Measurements from ENCODE around the gene TCL1B.

The TCL1B gene

GRCh38 chr14:95659293-95659989 lies 26.8 kb upstream of the TCL1B start:
- Histone ChIP-seq H3K27ac (ENCODE audit: low read depth, low read length) (no peak overlapping the region), H3K4me3 (ENCODE audit: low read length) (no peak overlapping the region), H3K4me1 (ENCODE audit: control insufficient read depth, low read depth, low read length) (peaks cover 15% of the 10 kb centered on the region), H2AK5ac (ENCODE audit: low read length) (no peak overlapping the region), H3K9ac (ENCODE audit: low read length) (no peak overlapping the region), H3K79me2 (ENCODE audit: control insufficient read depth, insufficient read depth, low read length) (no peaks in the 10 kb centered on the region), H3K18ac (ENCODE audit: low read length) (no peak overlapping the region), H3K23ac (ENCODE audit: low read length) (no peak overlapping the region), H3K27me3 (ENCODE audit: insufficient read depth, low read length, poor library complexity) (no peaks in the 10 kb centered on the region), H3K4ac (ENCODE audit: low read depth, low read length) (no peak overlapping the region), H3K79me1 (ENCODE audit: low read length) (no peaks in the 10 kb centered on the region), H3K4me2 (ENCODE audit: low read length) (no peak overlapping the region), H2BK15ac (replicated peaks; ENCODE audit: low read depth) (no peak overlapping the region), H3K56ac (ENCODE audit: low read length) (no peak overlapping the region), H3K36me3 (ENCODE audit: control insufficient read depth, insufficient read depth, low read length) (no peaks in the 10 kb centered on the region), H4K5ac (ENCODE audit: low read length) (no peak overlapping the region), H4K8ac (ENCODE audit: low read depth, low read length) (no peak overlapping the region), H2BK5ac (ENCODE audit: low read length) (no peak overlapping the region), H2BK120ac (ENCODE audit: low read depth, low read length) (no peak overlapping the region)
- no peak for DNase-seq
- no CpG with 5 or more reads among the region's 7 CpGs for WGBS (ENCODE audit: extremely low coverage, insufficient coverage, low lambda C conversion rate)

GRCh38 chr14:95659990-95660385 lies 26.2 kb upstream of the TCL1B start:
- H2BK5ac ChIP-seq (ENCODE audit: low read length): no peak overlapping the region
- no peak overlapping the region for H3K4me2 ChIP-seq (ENCODE audit: low read length)
- no peak overlapping the region for H3K23ac ChIP-seq (ENCODE audit: low read length)
- H3K4ac ChIP-seq (ENCODE audit: low read depth, low read length): no peak overlapping the region
- H3K27me3 ChIP-seq (ENCODE audit: insufficient read depth, low read length, poor library complexity): no peaks in the 10 kb centered on the region
- H4K5ac ChIP-seq (ENCODE audit: low read length): no peak overlapping the region
- H3K18ac ChIP-seq (ENCODE audit: low read length): no peak overlapping the region
- H3K79me1 ChIP-seq (ENCODE audit: low read length): no peaks in the 10 kb centered on the region
- H2AK5ac ChIP-seq (ENCODE audit: low read length): no peak overlapping the region
- no peak for DNase-seq
- no peak overlapping the region for H2BK120ac ChIP-seq (ENCODE audit: low read depth, low read length)
- WGBS (ENCODE audit: extremely low coverage, insufficient coverage, low lambda C conversion rate): no CpG with 5 or more reads among the region's 5 CpGs
- H3K27ac ChIP-seq (ENCODE audit: low read depth, low read length): no peak overlapping the region
- no peak overlapping the region for H3K9ac ChIP-seq (ENCODE audit: low read length)
- H3K36me3 ChIP-seq (ENCODE audit: control insufficient read depth, insufficient read depth, low read length): no peaks in the 10 kb centered on the region
- H2BK15ac ChIP-seq (replicated peaks; ENCODE audit: low read depth): no peak overlapping the region
- H4K8ac ChIP-seq (ENCODE audit: low read depth, low read length): no peak overlapping the region
- H3K56ac ChIP-seq (ENCODE audit: low read length): peak overlapping the region; percentile 46
- H3K4me3 ChIP-seq (ENCODE audit: low read length): no peak overlapping the region
- H3K4me1 ChIP-seq (ENCODE audit: control insufficient read depth, low read depth, low read length): peaks cover 15% of the 10 kb centered on the region
- no peaks in the 10 kb centered on the region for H3K79me2 ChIP-seq (ENCODE audit: control insufficient read depth, insufficient read depth, low read length)

- Histone ChIP-seq H3K56ac (ENCODE audit: low read length) (peak overlapping the region; percentile 51), H3K79me1 (ENCODE audit: low read length) (no peaks in the 10 kb centered on the region), H2BK15ac (replicated peaks; ENCODE audit: low read depth) (no peak overlapping the region), H3K4me1 (ENCODE audit: control insufficient read depth, low read depth, low read length) (peaks cover 15% of the 10 kb centered on the region), H3K4ac (ENCODE audit: low read depth, low read length) (no peak overlapping the region), H4K5ac (ENCODE audit: low read length) (peak overlapping the region; percentile 18), H2BK120ac (ENCODE audit: low read depth, low read length) (no peak overlapping the region), H4K8ac (ENCODE audit: low read depth, low read length) (no peak overlapping the region), H3K79me2 (ENCODE audit: control insufficient read depth, insufficient read depth, low read length) (no peaks in the 10 kb centered on the region), H3K27me3 (ENCODE audit: insufficient read depth, low read length, poor library complexity) (no peaks in the 10 kb centered on the region), H3K27ac (ENCODE audit: low read depth, low read length) (no peak overlapping the region), H3K9ac (ENCODE audit: low read length) (peak overlapping the region; percentile 23), H3K18ac (ENCODE audit: low read length) (no peak overlapping the region), H2AK5ac (ENCODE audit: low read length) (peak overlapping the region; percentile 7), H3K23ac (ENCODE audit: low read length) (peak overlapping the region; percentile 1), H3K4me2 (ENCODE audit: low read length) (no peak overlapping the region), H2BK5ac (ENCODE audit: low read length) (peak overlapping the region; percentile 13), H3K4me3 (ENCODE audit: low read length) (no peak overlapping the region), H3K36me3 (ENCODE audit: control insufficient read depth, insufficient read depth, low read length) (no peaks in the 10 kb centered on the region)
- peak; percentile 55 for DNase-seq
- no CpG with 5 or more reads among the region's 13 CpGs for WGBS (ENCODE audit: extremely low coverage, insufficient coverage, low lambda C conversion rate)
Measured at GRCh38 chr14:95660651-95661515, 25.3 kb upstream of the TCL1B start.

GRCh38 chr14:95662376-95663186 lies 23.6 kb upstream of the TCL1B start:
- peak; percentile 85 for DNase-seq

GRCh38 chr14:95663226-95663797 lies 22.9 kb upstream of the TCL1B start:
- Histone ChIP-seq H3K23ac (ENCODE audit: low read length) (no peak overlapping the region), H3K79me2 (ENCODE audit: control insufficient read depth, insufficient read depth, low read length) (no peaks in the 10 kb centered on the region), H3K4me3 (ENCODE audit: low read length) (no peak overlapping the region), H3K36me3 (ENCODE audit: control insufficient read depth, insufficient read depth, low read length) (no peaks in the 10 kb centered on the region), H3K4me2 (ENCODE audit: low read length) (no peak overlapping the region), H3K4me1 (ENCODE audit: control insufficient read depth, low read depth, low read length) (peaks cover 21% of the 10 kb centered on the region), H3K56ac (ENCODE audit: low read length) (peak overlapping the region; percentile 12), H3K4ac (ENCODE audit: low read depth, low read length) (no peak overlapping the region), H2AK5ac (ENCODE audit: low read length) (no peak overlapping the region), H4K8ac (ENCODE audit: low read depth, low read length) (no peak overlapping the region), H3K9ac (ENCODE audit: low read length) (no peak overlapping the region), H4K5ac (ENCODE audit: low read length) (no peak overlapping the region), H3K27ac (ENCODE audit: low read depth, low read length) (no peak overlapping the region), H3K18ac (ENCODE audit: low read length) (peak overlapping the region; percentile 2), H2BK15ac (replicated peaks; ENCODE audit: low read depth) (no peak overlapping the region), H3K27me3 (ENCODE audit: insufficient read depth, low read length, poor library complexity) (no peaks in the 10 kb centered on the region), H3K79me1 (ENCODE audit: low read length) (no peaks in the 10 kb centered on the region), H2BK120ac (ENCODE audit: low read depth, low read length) (no peak overlapping the region), H2BK5ac (ENCODE audit: low read length) (no peak overlapping the region)
- no peak for DNase-seq
- WGBS (ENCODE audit: extremely low coverage, insufficient coverage, low lambda C conversion rate): no CpG with 5 or more reads among the region's 5 CpGs

More at GRCh38 chr14:95662376-95663186, 23.6 kb upstream of the TCL1B start:
- Histone ChIP-seq H3K27ac (ENCODE audit: low read depth, low read length) (no peak overlapping the region), H3K27me3 (ENCODE audit: insufficient read depth, low read length, poor library complexity) (no peaks in the 10 kb centered on the region), H3K79me2 (ENCODE audit: control insufficient read depth, insufficient read depth, low read length) (no peaks in the 10 kb centered on the region), H3K18ac (ENCODE audit: low read length) (no peak overlapping the region), H4K5ac (ENCODE audit: low read length) (no peak overlapping the region), H4K8ac (ENCODE audit: low read depth, low read length) (no peak overlapping the region), H2BK15ac (replicated peaks; ENCODE audit: low read depth) (no peak overlapping the region), H3K79me1 (ENCODE audit: low read length) (no peaks in the 10 kb centered on the region), H2BK120ac (ENCODE audit: low read depth, low read length) (no peak overlapping the region), H3K36me3 (ENCODE audit: control insufficient read depth, insufficient read depth, low read length) (no peaks in the 10 kb centered on the region), H3K9ac (ENCODE audit: low read length) (no peak overlapping the region), H3K56ac (ENCODE audit: low read length) (peak overlapping the region; percentile 12), H3K23ac (ENCODE audit: low read length) (no peak overlapping the region), H2BK5ac (ENCODE audit: low read length) (no peak overlapping the region), H3K4me2 (ENCODE audit: low read length) (no peak overlapping the region), H2AK5ac (ENCODE audit: low read length) (no peak overlapping the region), H3K4ac (ENCODE audit: low read depth, low read length) (no peak overlapping the region), H3K4me3 (ENCODE audit: low read length) (no peak overlapping the region), H3K4me1 (ENCODE audit: control insufficient read depth, low read depth, low read length) (peaks cover 21% of the 10 kb centered on the region)
- no CpG with 5 or more reads among the region's 4 CpGs for WGBS (ENCODE audit: extremely low coverage, insufficient coverage, low lambda C conversion rate)
